PFSK-1 (cell line): Measurements from ENCODE around the gene CAMK1D.

ENCODE experiments used
- FOXP2 ChIP-seq: optimal IDR thresholded peaks from 2 replicates; pipeline ENCODE3; 2011; ENCODE audit warnings: borderline replicate concordance, control low read depth, inconsistent platforms; ENCODE audit not compliant: insufficient read depth; ENCODE audit errors: extremely low read length, extremely low read depth
- POLR2AphosphoS5 ChIP-seq: IDR thresholded peaks from 2 replicates; pipeline ENCODE4 v1.6.1; 2012; ENCODE audit warnings: low read depth, mild to moderate bottlenecking, control low read depth, low read length, moderate library complexity
- SIN3A ChIP-seq: IDR thresholded peaks from 2 replicates; pipeline ENCODE4 v1.6.1; 2012; ENCODE audit warnings: mild to moderate bottlenecking, low read length, moderate library complexity, borderline replicate concordance; ENCODE audit not compliant: insufficient read depth
- TAF1 ChIP-seq: IDR thresholded peaks from 2 replicates; pipeline ENCODE4 v1.6.1; 2012; ENCODE audit warnings: low read length, control low read depth, borderline replicate concordance; ENCODE audit not compliant: insufficient read depth
- TF ChIP-seq, protein P1 (sequence below), 2 experiments: IDR thresholded peaks; 2 replicates each; pipeline versions ENCODE4 v1.6.1 to v1.8.0; 2011 to 2012; ENCODE audit warnings: low read depth in 2 of 2, low read length in 2 of 2, control low read depth in 1 of 2, inconsistent platforms in 1 of 2, mild to moderate bottlenecking in 1 of 2, moderate library complexity in 1 of 2; ENCODE audit not compliant: insufficient read depth in 1 of 2

CAMK1D gene

DNA sequence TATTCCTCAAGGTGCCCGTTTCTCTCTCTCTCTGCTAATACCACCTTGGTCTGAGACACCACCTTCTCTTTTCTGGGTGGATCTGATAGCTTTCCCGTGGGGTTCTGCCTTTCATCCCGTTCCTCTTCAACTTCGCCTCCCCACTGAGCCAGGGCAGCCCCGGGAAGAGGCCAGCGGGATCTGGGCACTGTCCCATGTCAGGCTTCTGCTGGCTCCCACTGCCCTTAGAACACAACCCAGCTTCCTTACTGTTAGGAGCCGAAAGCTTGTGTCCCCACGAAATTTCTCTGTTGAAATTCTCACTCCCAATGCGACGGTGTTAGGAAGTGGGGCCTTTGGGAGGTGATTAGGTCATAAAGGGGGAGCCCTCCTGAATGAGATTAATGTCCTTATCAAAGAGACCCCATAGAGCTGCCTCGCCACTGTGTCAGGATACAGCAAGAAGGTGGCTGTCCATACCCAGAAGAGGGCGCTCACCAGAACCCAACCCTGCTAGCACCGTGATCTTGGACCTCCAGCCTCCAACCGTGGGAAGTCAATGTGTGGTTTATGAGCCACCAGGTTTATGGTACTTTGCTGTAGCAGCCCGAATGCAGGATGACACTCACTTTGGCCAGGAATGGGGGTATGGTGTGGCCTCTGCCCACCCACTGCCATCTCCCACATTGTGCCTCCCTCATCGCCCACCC, 79.2 kb downstream of the CAMK1D start:
- TF ChIP-seq, protein P1, sequence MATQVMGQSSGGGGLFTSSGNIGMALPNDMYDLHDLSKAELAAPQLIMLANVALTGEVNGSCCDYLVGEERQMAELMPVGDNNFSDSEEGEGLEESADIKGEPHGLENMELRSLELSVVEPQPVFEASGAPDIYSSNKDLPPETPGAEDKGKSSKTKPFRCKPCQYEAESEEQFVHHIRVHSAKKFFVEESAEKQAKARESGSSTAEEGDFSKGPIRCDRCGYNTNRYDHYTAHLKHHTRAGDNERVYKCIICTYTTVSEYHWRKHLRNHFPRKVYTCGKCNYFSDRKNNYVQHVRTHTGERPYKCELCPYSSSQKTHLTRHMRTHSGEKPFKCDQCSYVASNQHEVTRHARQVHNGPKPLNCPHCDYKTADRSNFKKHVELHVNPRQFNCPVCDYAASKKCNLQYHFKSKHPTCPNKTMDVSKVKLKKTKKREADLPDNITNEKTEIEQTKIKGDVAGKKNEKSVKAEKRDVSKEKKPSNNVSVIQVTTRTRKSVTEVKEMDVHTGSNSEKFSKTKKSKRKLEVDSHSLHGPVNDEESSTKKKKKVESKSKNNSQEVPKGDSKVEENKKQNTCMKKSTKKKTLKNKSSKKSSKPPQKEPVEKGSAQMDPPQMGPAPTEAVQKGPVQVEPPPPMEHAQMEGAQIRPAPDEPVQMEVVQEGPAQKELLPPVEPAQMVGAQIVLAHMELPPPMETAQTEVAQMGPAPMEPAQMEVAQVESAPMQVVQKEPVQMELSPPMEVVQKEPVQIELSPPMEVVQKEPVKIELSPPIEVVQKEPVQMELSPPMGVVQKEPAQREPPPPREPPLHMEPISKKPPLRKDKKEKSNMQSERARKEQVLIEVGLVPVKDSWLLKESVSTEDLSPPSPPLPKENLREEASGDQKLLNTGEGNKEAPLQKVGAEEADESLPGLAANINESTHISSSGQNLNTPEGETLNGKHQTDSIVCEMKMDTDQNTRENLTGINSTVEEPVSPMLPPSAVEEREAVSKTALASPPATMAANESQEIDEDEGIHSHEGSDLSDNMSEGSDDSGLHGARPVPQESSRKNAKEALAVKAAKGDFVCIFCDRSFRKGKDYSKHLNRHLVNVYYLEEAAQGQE (IDR thresholded peaks at IDR 0.05; ENCODE audit: insufficient read depth in 1 of 2, low read depth in 2 of 2, low read length in 2 of 2) = no peak
- no peak for TF ChIP-seq SIN3A
- TF ChIP-seq FOXP2 = no peak
- TF ChIP-seq TAF1 = no peak
- TF ChIP-seq POLR2AphosphoS5 = no peak

DNA sequence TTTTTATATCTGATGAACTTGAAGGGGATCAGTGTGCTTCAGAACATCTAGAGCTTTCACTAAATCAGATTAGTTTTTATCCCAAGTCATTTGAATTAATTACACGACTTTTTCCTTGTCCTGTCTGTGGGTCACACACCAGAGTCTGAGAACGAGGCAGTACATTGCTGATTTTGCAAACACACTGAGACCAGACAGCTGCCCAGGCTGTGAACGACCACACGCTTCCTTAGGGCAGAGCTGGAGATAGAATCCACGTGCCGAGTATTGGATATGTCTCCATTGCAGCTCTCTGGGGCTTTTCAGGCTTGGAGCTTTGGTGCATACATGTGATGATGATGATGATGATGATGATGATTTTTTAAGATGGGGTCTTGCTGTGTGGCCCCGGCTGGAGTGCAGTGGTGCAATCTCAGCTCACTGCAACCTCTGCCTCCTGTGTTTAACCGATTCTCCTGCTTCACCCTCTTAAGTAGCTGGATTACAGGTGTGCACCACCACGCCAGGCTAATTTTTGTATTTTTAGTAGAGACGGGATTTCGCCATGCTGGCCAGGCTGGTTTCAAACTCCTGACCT, 81.1 kb downstream of the CAMK1D start:
- TF ChIP-seq FOXP2 = no peak
- TF ChIP-seq TAF1 = no peak
- TF ChIP-seq POLR2AphosphoS5 = no peak
- no peak for TF ChIP-seq SIN3A
- TF ChIP-seq, protein P1 (IDR thresholded peaks at IDR 0.05; ENCODE audit: insufficient read depth in 1 of 2, low read depth in 2 of 2, low read length in 2 of 2) = no peak

DNA sequence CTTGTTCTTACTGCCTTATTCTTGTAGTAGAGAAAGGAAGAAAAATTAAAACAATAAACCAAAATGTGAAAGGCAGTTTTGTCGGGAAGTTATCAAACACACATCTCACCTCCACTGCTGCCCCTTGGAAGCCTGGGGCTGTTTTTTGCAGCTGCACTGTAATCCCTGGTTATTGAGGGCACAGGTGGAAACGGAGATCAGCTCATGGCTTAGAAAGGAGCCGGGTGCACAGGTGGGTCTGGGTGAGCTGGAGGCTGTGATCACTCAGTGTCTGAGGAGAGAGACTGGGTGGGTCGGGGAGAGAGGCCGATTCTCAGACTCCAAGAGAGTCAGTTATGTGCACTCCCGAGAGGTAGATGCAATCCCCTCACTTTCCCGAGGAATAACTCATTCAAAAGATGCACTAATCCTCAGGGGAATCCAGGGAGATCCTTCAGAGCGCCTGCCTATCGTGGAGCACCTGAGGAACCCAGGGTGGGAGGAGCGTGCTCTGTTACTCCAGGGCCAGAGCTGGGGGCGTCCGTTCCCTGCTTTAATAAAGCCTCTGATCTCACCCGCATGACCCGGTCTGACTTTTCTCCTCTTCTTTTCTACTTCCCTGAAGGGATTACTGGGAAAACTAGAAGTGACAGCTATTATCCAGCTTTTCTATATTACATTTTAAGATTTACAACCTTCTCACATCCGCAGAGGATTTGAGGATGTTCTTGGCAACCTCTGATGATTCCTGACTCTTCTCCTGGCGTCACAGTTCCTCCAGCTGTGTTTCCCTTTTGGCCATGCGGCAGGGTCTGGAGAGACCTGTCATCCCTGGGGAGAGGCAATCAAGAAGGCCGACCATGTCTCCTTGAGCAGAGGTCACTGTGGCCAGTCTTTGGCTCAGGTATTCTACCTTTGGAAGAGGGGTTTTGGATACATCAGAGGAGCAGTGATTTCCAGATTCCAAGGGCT, 82.1 kb downstream of the CAMK1D start:
- TF ChIP-seq POLR2AphosphoS5 = no peak
- TF ChIP-seq SIN3A = no peak
- no peak for TF ChIP-seq TAF1
- TF ChIP-seq, protein P1 (IDR thresholded peaks at IDR 0.05; ENCODE audit: insufficient read depth in 1 of 2, low read depth in 2 of 2, low read length in 2 of 2) = no peak

DNA sequence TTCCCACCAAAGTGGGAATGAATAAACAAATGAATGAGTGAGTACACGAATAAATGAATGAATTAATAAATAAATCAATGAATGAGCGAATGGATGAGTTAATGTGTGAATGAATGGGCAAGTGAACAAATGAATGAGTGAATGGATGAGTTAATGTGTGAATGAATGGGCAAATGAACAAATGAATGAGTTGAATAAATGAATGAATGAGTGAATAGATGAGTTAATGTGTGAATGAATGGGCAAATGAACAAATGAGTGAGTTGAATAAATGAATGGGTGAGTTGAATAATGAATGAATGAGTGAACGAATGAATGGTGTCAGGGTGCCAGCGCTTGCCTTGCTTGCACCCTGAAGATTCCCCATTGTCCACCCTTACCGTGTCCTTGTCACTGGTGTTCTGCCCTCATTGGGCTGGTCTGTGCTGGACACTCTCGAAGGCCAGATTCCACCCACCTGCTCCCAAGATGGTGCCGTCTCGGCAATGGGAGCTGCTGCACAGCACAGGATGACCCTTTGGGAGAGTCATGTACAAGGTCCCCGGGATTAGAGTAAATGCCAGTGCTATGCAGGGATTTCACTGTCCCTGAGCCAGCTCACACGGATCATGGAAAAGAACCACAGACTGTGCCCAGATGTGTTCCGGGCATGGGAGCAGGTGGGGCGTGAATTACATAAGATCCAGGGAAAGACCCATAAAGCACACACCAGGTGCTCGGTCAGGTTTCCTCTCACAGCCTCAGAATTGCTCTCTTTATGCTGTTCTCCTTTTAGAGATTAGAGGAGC, 83.2 kb downstream of the CAMK1D start:
- TF ChIP-seq, protein P1 (IDR thresholded peaks at IDR 0.05; ENCODE audit: insufficient read depth in 1 of 2, low read depth in 2 of 2, low read length in 2 of 2) = no peak
- TF ChIP-seq TAF1 (no peak), SIN3A (no peak), POLR2AphosphoS5 (no peak), FOXP2 (no peak)
